CD4-positive, alpha-beta T cell (primary cell): ENCODE data around the gene ILK. TPM values are rescaled to one million over a fixed set of nuclear protein-coding genes. Genes with fewer than 3 reads are reported as not detected.

Experiments
- ATAC-seq: fragments of 200-7000 bp; cut with Tn5 transposase; one replicate; pipeline ENCODE4 v1.10.0; 2022; ENCODE audit warnings: mild to moderate bottlenecking; ENCODE audit not compliant: poor library complexity
- CTCF ChIA-PET: fragments of 350-600 bp; sonication (Branson Sonifier 250); formaldehyde crosslinking; loops from one replicate; lab custom pipeline; 2021; ENCODE audit warnings: antibody characterized with exemption, inconsistent platforms; lab: Charles Lee
- POLR2A ChIA-PET: fragments of 350-600 bp; sonication (Branson Sonifier 250); formaldehyde crosslinking; loops from one replicate; lab custom pipeline; 2021; ENCODE audit warnings: antibody characterized with exemption, inconsistent platforms; lab: Charles Lee
- DNase-seq, 14 experiments: peaks; one replicate each; pipeline ENCODE4 v3.0.0-alpha.2; 2013 to 2020; ENCODE audit warnings: mixed read lengths in 2 of 14
- H3K27ac ChIP-seq, 2 donors: one replicate each; pipeline versions ENCODE4 v1.5.1 to v1.7.0; 2013; ENCODE audit warnings: low read length in 2 of 2, low read depth in 1 of 2, mild to moderate bottlenecking in 1 of 2
- H3K27me3 ChIP-seq, 2 experiments: 1 replicate in 1 of 2; 2 replicates in 1 of 2; pipeline versions ENCODE4 v1.6.1 to v1.7.0; 2013; ENCODE audit warnings: low read length in 2 of 2, control low read depth in 1 of 2, mild to moderate bottlenecking in 1 of 2, moderate library complexity in 1 of 2; ENCODE audit not compliant: insufficient read depth in 2 of 2, control insufficient read depth in 1 of 2
- H3K36me3 ChIP-seq: one replicate; pipeline ENCODE4 v1.6.1; 2013; ENCODE audit warnings: low read length, control low read depth; ENCODE audit not compliant: insufficient read depth
- H3K4me1 ChIP-seq: one replicate; pipeline ENCODE4 v1.6.1; 2013; ENCODE audit warnings: low read length, control low read depth; ENCODE audit not compliant: insufficient read depth
- H3K4me3 ChIP-seq: one replicate; pipeline ENCODE4 v1.5.1; 2013; ENCODE audit warnings: mild to moderate bottlenecking, low read length, moderate library complexity
- H3K9me3 ChIP-seq, 2 experiments: 1 replicate in 1 of 2; 2 replicates in 1 of 2; pipeline versions ENCODE4 v1.6.1 to v1.7.0; 2013; ENCODE audit warnings: low read length in 2 of 2, mild to moderate bottlenecking in 2 of 2, control low read depth in 1 of 2, moderate library complexity in 1 of 2; ENCODE audit not compliant: control insufficient read depth in 1 of 2, insufficient read depth in 1 of 2
- H3K27ac Mint-ChIP-seq: one replicate; pipeline ENCODE4 v1.8.0; 2020; ENCODE audit warnings: mixed read lengths
- H3K27me3 Mint-ChIP-seq: one replicate; pipeline ENCODE4 v1.8.0; 2021; ENCODE audit warnings: mixed read lengths
- H3K36me3 Mint-ChIP-seq: one replicate; pipeline ENCODE4 v1.8.0; 2021; ENCODE audit warnings: low read depth, mixed read lengths
- H3K4me1 Mint-ChIP-seq: one replicate; pipeline ENCODE4 v1.8.0; 2021; ENCODE audit warnings: low read depth, mixed read lengths
- H3K4me3 Mint-ChIP-seq: one replicate; pipeline ENCODE4 v1.8.0; 2020; ENCODE audit warnings: mild to moderate bottlenecking, mixed read lengths
- H3K9me3 Mint-ChIP-seq: one replicate; pipeline ENCODE4 v1.8.0; 2020; ENCODE audit warnings: mixed read lengths
- CTCF ChIP-seq: fragments of 200-600 bp; IDR thresholded peaks from one replicate; pipeline ENCODE4 v1.8.0; 2022; ENCODE audit warnings: antibody characterized with exemption, mild to moderate bottlenecking
- intact Hi-C, 2 experiments: fragments of 100-400 bp; cut with DNase I in 1 of 2; cut with micrococcal nuclease in 1 of 2; formaldehyde crosslinking; loops; one replicate each; pipeline versions ENCODE4 v1.15.1 to v1.9.0; 2023 to 2025; cut with DNase I, micrococcal nuclease
- total RNA-seq, 174 experiments: library from RNA in 2 of 174; stranded (reverse) in 2 of 174; gene quantifications; one replicate each; pipeline ENCODE4 v1.2.3 and lab custom pipeline; 2021 to 2026

The ILK gene
- total RNA-seq, 2 experiments from 2014 or later = 19.2 to 21.0 TPM

- H3K27me3 Mint-ChIP-seq = no peaks in the 10 kb centered on the region
- H3K4me1 Mint-ChIP-seq = no peaks in the 10 kb centered on the region
- ChIA-PET CTCF (no interaction called here), POLR2A (no interaction called here)
- H3K36me3 ChIP-seq = peaks cover 7% of the 10 kb centered on the region
- H3K4me3 Mint-ChIP-seq = no peak overlapping the region
- H3K9me3 ChIP-seq = peaks cover 0 to under 1% of the 10 kb centered on the region in 2 experiments
- no peak for TF ChIP-seq CTCF
- H3K9me3 Mint-ChIP-seq = peaks cover 3% of the 10 kb centered on the region
- H3K4me1 ChIP-seq = no peaks in the 10 kb centered on the region
- peaks cover 29% of the 10 kb centered on the region for H3K36me3 Mint-ChIP-seq
- intact Hi-C loops = no loop called here
- ATAC-seq (no peak), DNase-seq (no peak)
- no peak overlapping the region for H3K27ac Mint-ChIP-seq
- H3K27ac ChIP-seq = no peak overlapping the region
- H3K27me3 ChIP-seq = no peaks in the 10 kb centered on the region
- H3K4me3 ChIP-seq = no peak overlapping the region
Observed at GRCh38 chr11:6578134-6578533, 25.4 kb upstream of the ILK start.

- Histone ChIP-seq H3K4me1 (no peaks in the 10 kb centered on the region), H3K36me3 (peaks cover 7% of the 10 kb centered on the region), H3K27ac (no peak overlapping the region), H3K27me3 (no peaks in the 10 kb centered on the region), H3K4me3 (no peak overlapping the region), H3K9me3 (peaks cover 0 to 16% of the 10 kb centered on the region in 2 experiments)
- H3K36me3 Mint-ChIP-seq = peaks cover 42% of the 10 kb centered on the region
- H3K4me1 Mint-ChIP-seq = no peaks in the 10 kb centered on the region
- no peaks in the 10 kb centered on the region for H3K27me3 Mint-ChIP-seq
- no peak for TF ChIP-seq CTCF
- no peak overlapping the region for H3K27ac Mint-ChIP-seq
- ATAC-seq = no peak
- DNase-seq = no peak
- POLR2A ChIA-PET = interaction anchor here (1.1 kb wide), 1 partner anchor 32 kb away, joined by 3 read pairs; the partner anchor contains the start of gene TAF10
- CTCF ChIA-PET = no interaction called here
- no peak overlapping the region for H3K4me3 Mint-ChIP-seq
- intact Hi-C loops = no loop called here
- peaks cover 15% of the 10 kb centered on the region for H3K9me3 Mint-ChIP-seq
Observed at GRCh38 chr11:6579681-6580080, 23.9 kb upstream of the ILK start.

- Mint-ChIP-seq H3K4me1 (no peaks in the 10 kb centered on the region), H3K36me3 (peaks cover 63% of the 10 kb centered on the region), H3K4me3 (no peak overlapping the region), H3K9me3 (peaks cover 17% of the 10 kb centered on the region), H3K27ac (no peak overlapping the region), H3K27me3 (no peaks in the 10 kb centered on the region)
- intact Hi-C loops = no loop called here
- POLR2A ChIA-PET = no interaction called here
- peaks cover 0 to 16% of the 10 kb centered on the region in 2 experiments for H3K9me3 ChIP-seq
- H3K4me1 ChIP-seq = no peaks in the 10 kb centered on the region
- no peaks in the 10 kb centered on the region for H3K27me3 ChIP-seq
- H3K27ac ChIP-seq = no peak overlapping the region
- TF ChIP-seq CTCF = no peak
- DNase-seq (no peak), ATAC-seq (no peak)
- CTCF ChIA-PET = no interaction called here
- H3K36me3 ChIP-seq = peaks cover 15% of the 10 kb centered on the region
- H3K4me3 ChIP-seq = no peak overlapping the region
Observed at GRCh38 chr11:6583584-6583983, 20.0 kb upstream of the ILK start.
